Measurements from ENCODE around the gene FBXL3. TPM values are rescaled to one million over a fixed set of nuclear protein-coding genes. Genes with fewer than 3 reads are reported as not detected.

FBXL3 gene
- total and polyA plus RNA-seq, 2 donors (not counting 1 experiment from before 2014, with no cell fraction given) = 20.5 to 78.0 TPM

- CTCF ChIA-PET = no interaction called here
- TF ChIP-seq CTCF (IDR thresholded peaks at IDR 0.05) = no peak
- TF ChIP-seq EZH2 (IDR thresholded peaks at IDR 0.05; ENCODE audit: borderline replicate concordance, insufficient read depth, low read depth, low read length, poor library complexity, severe bottlenecking) = no peak
- H3K9ac ChIP-seq (ENCODE audit: low read length) = no peak overlapping the region
Observed at GRCh38 chr13:77033717-77034302, 6.9 kb upstream of the FBXL3 start.

GRCh38 chr13:77031656-77032243 is 4.8 kb upstream of the FBXL3 start:
- Histone ChIP-seq H2AFZ (ENCODE audit: insufficient read depth, low read depth, low read length, poor library complexity, severe bottlenecking) (no peak overlapping the region), H3K27ac (ENCODE audit: low read length in 2 of 2) (no peak overlapping the region), H3K4me3 (ENCODE audit: control extremely low read depth in 1 of 5, extremely low read depth in 1 of 5, insufficient read depth in 1 of 5, low read depth in 2 of 5, low read length in 4 of 5) (no peak overlapping the region), H4K20me1 (ENCODE audit: control insufficient read depth, insufficient read depth, low read length, poor library complexity, severe bottlenecking) (no peaks in the 10 kb centered on the region), H3K79me2 (ENCODE audit: control insufficient read depth, insufficient read depth, low read length) (peaks cover 10% of the 10 kb centered on the region), H3K9ac (ENCODE audit: low read length) (no peak overlapping the region), H3K27me3 (replicated peaks in 1 of 4; ENCODE audit: control extremely low read depth in 1 of 4, control insufficient read depth in 3 of 4, insufficient read depth in 4 of 4, low read length in 3 of 4) (no peaks in the 10 kb centered on the region), H3K9me3 (ENCODE audit: control extremely low read depth in 1 of 3, control insufficient read depth in 2 of 3, insufficient read depth in 1 of 3, low read length in 2 of 3) (no peaks in the 10 kb centered on the region), H3K36me3 (replicated peaks in 1 of 2; ENCODE audit: control extremely low read depth in 1 of 2, control insufficient read depth in 1 of 2, extremely low read depth in 1 of 2, insufficient read depth in 2 of 2, low read length in 1 of 2) (no peaks in the 10 kb centered on the region), H3K4me1 (ENCODE audit: control insufficient read depth in 2 of 2, insufficient read depth in 2 of 2, low read length in 2 of 2) (peaks cover 0 to 6% of the 10 kb centered on the region in 2 donors), H3K4me2 (replicated peaks; ENCODE audit: low read depth, low read length, poor library complexity, severe bottlenecking) (no peak overlapping the region)
- H3K9me3 Mint-ChIP-seq (ENCODE audit: insufficient read depth) = peaks cover 2% of the 10 kb centered on the region
- no peaks in the 10 kb centered on the region for H3K27me3 Mint-ChIP-seq
- ChIA-PET POLR2A (no interaction called here), CTCF (interaction anchor here (0.5 to 0.6 kb wide), 2 partner anchors 42 to 562 kb away, joined by 3 to 5 read pairs; no protein-coding TSS in a partner anchor)
- ATAC-seq (ENCODE audit: low read depth) (no peak), DNase-seq (no peak)
- intact Hi-C loops (cut with micrococcal nuclease) = no loop called here
- TF ChIP-seq CTCF (IDR thresholded peaks at IDR 0.05) (no peak), EZH2 (IDR thresholded peaks at IDR 0.05; ENCODE audit: borderline replicate concordance, insufficient read depth, low read depth, low read length, poor library complexity, severe bottlenecking) (no peak)
- WGBS (ENCODE audit: insufficient coverage) = 100% methylated on average over 2 of the region's 6 CpGs
- H3K4me3 Mint-ChIP-seq = no peak overlapping the region
- no peak overlapping the region for H3K27ac Mint-ChIP-seq
- H3K4me1 Mint-ChIP-seq = peaks cover 12% of the 10 kb centered on the region

More at GRCh38 chr13:77033717-77034302, 6.9 kb upstream of the FBXL3 start:
- Mint-ChIP-seq H3K9me3 (ENCODE audit: insufficient read depth) (peaks cover 2% of the 10 kb centered on the region), H3K27me3 (no peaks in the 10 kb centered on the region), H3K4me1 (no peaks in the 10 kb centered on the region), H3K4me3 (no peak overlapping the region), H3K27ac (no peak overlapping the region)
- no peak overlapping the region for H3K27ac ChIP-seq (ENCODE audit: low read length in 2 of 2)
- intact Hi-C loops (cut with micrococcal nuclease) = no loop called here
- H3K4me1 ChIP-seq (ENCODE audit: control insufficient read depth in 2 of 2, insufficient read depth in 2 of 2, low read length in 2 of 2) = no peaks in the 10 kb centered on the region
- POLR2A ChIA-PET = no interaction called here
- DNase-seq (no peak), ATAC-seq (ENCODE audit: low read depth) (no peak)
- no peaks in the 10 kb centered on the region for H4K20me1 ChIP-seq (ENCODE audit: control insufficient read depth, insufficient read depth, low read length, poor library complexity, severe bottlenecking)
- 100% methylated on average over 1 of the region's 4 CpGs for WGBS (ENCODE audit: insufficient coverage)
- H3K9me3 ChIP-seq (ENCODE audit: control extremely low read depth in 1 of 3, control insufficient read depth in 2 of 3, insufficient read depth in 1 of 3, low read length in 2 of 3) = peaks cover 0 to 1% (median 0%) of the 10 kb centered on the region in 3 donors
- H3K4me3 ChIP-seq (ENCODE audit: control extremely low read depth in 1 of 5, extremely low read depth in 1 of 5, insufficient read depth in 1 of 5, low read depth in 2 of 5, low read length in 4 of 5) = no peak overlapping the region
- H3K27me3 ChIP-seq (replicated peaks in 1 of 4; ENCODE audit: control extremely low read depth in 1 of 4, control insufficient read depth in 3 of 4, insufficient read depth in 4 of 4, low read length in 3 of 4) = no peaks in the 10 kb centered on the region
- no peak overlapping the region for H3K4me2 ChIP-seq (replicated peaks; ENCODE audit: low read depth, low read length, poor library complexity, severe bottlenecking)
- no peak overlapping the region for H2AFZ ChIP-seq (ENCODE audit: insufficient read depth, low read depth, low read length, poor library complexity, severe bottlenecking)
- H3K79me2 ChIP-seq (ENCODE audit: control insufficient read depth, insufficient read depth, low read length) = no peaks in the 10 kb centered on the region
- no peaks in the 10 kb centered on the region for H3K36me3 ChIP-seq (replicated peaks in 1 of 2; ENCODE audit: control extremely low read depth in 1 of 2, control insufficient read depth in 1 of 2, extremely low read depth in 1 of 2, insufficient read depth in 2 of 2, low read length in 1 of 2)

Measured in B cell (primary cell).